Mucosa of descending colon (tissue), 3 donors: ENCODE measurements around the gene ZNF609. TPM values are rescaled to one million over a fixed set of nuclear protein-coding genes. Genes with fewer than 3 reads are reported as not detected.

Experiments
- ATAC-seq: fragments of 200-7000 bp; cut with Tn5 transposase; one replicate; pipeline ENCODE4 v1.9.1; 2020; ENCODE audit warnings: mild to moderate bottlenecking, moderate library complexity
- DNase-seq, 3 donors: peaks; one replicate each; pipeline ENCODE4 v3.0.0-alpha.2; 2020
- H3K36me3 ChIP-seq: fragments of 200-600 bp; one replicate; pipeline ENCODE4 v1.8.0; 2021; ENCODE audit warnings: low read depth, mild to moderate bottlenecking
- H3K4me1 ChIP-seq: fragments of 200-600 bp; one replicate; pipeline ENCODE4 v1.8.0; 2021; ENCODE audit warnings: low read depth, mild to moderate bottlenecking
- H3K4me3 ChIP-seq: fragments of 200-600 bp; one replicate; pipeline ENCODE4 v1.8.0; 2021; ENCODE audit warnings: mild to moderate bottlenecking
- H3K9me3 ChIP-seq: fragments of 200-600 bp; one replicate; pipeline ENCODE4 v1.8.0; 2021; ENCODE audit warnings: mild to moderate bottlenecking
- CTCF ChIP-seq: fragments of 200-600 bp; IDR thresholded peaks from one replicate; pipeline ENCODE4 v1.8.0; 2022; ENCODE audit warnings: antibody characterized with exemption, mild to moderate bottlenecking
- intact Hi-C, 2 donors: fragments of 100-400 bp; cut with DNase I in 1 of 2; cut with micrococcal nuclease in 1 of 2; formaldehyde crosslinking; loops; one replicate each; pipeline versions ENCODE4 v1.11.0 to v1.11.1; 2022; cut with DNase I, micrococcal nuclease
- total RNA-seq, 3 donors: library from RNA; stranded (reverse); fragmentation: NEBNext Ultra II Directional in 2 of 3; extraction: Animal tissue kit (Norgen Biotek cat#: 25700) in 2 of 3; gene quantifications; one replicate each; pipeline versions ENCODE4 v1.2.1 to v1.2.4, GENCODE V29; 2021 to 2023
- donor health status: DM: no; HTN: no; CAD: no; lungs with moderate emphysema.
- donor health status: DM: no; HTN: no; CAD: no.
- donor health status: DM: no; HTN: yes; CAD: no.

Gene ZNF609
- total RNA-seq, 3 donors from 2014 or later = 25.4 to 49.2 (median 29.5) TPM

- no peaks in the 10 kb centered on the region for H3K36me3 ChIP-seq
- peaks cover 12% of the 10 kb centered on the region for H3K4me1 ChIP-seq
- no peak for TF ChIP-seq CTCF
- H3K9me3 ChIP-seq = no peaks in the 10 kb centered on the region
- intact Hi-C loops = no loop called here
- H3K4me3 ChIP-seq = no peak overlapping the region
- DNase-seq = peak in 1 of 3 donors; percentile 8
- ATAC-seq = peak; percentile 87
These were observed 60.8 kb downstream of the ZNF609 start for GRCh38 chr15:64521201-64521600.

GRCh38 chr15:64521726-64522164 is 61.4 kb downstream of the ZNF609 start:
- intact Hi-C loops = no loop called here
- Histone ChIP-seq H3K4me3 (no peak overlapping the region), H3K4me1 (peaks cover 12% of the 10 kb centered on the region), H3K36me3 (no peaks in the 10 kb centered on the region), H3K9me3 (no peaks in the 10 kb centered on the region)
- ATAC-seq = peak; percentile 68
- DNase-seq = no peak
- TF ChIP-seq CTCF = no peak

GRCh38 chr15:64522226-64522823 is 61.9 kb downstream of the ZNF609 start:
- peaks cover 12% of the 10 kb centered on the region for H3K4me1 ChIP-seq
- TF ChIP-seq CTCF = no peak

GRCh38 chr15:64523240-64523639 is 62.9 kb downstream of the ZNF609 start:
- no peaks in the 10 kb centered on the region for H3K36me3 ChIP-seq
- H3K9me3 ChIP-seq = no peaks in the 10 kb centered on the region
- ATAC-seq = no peak
- DNase-seq = no peak
- intact Hi-C loops = no loop called here
- H3K4me3 ChIP-seq = no peak overlapping the region
- peaks cover 12% of the 10 kb centered on the region for H3K4me1 ChIP-seq
- no peak for TF ChIP-seq CTCF

More at GRCh38 chr15:64522226-64522823, 61.9 kb downstream of the ZNF609 start:
- ATAC-seq (no peak), DNase-seq (no peak)
- H3K9me3 ChIP-seq = no peaks in the 10 kb centered on the region
- intact Hi-C loops = no loop called here
- no peaks in the 10 kb centered on the region for H3K36me3 ChIP-seq
- no peak overlapping the region for H3K4me3 ChIP-seq

- TF ChIP-seq CTCF = no peak
- peaks cover 12% of the 10 kb centered on the region for H3K4me1 ChIP-seq
- H3K4me3 ChIP-seq = no peak overlapping the region
- ATAC-seq (no peak), DNase-seq (no peak)
- intact Hi-C loops = no loop called here
- no peaks in the 10 kb centered on the region for H3K9me3 ChIP-seq
- H3K36me3 ChIP-seq = no peaks in the 10 kb centered on the region
These were observed 64.4 kb downstream of the ZNF609 start for GRCh38 chr15:64524778-64525177.
